Bone marrow (tissue), 2 donors: ENCODE results near the gene CMPK2.

Experiments used
- DNase-seq, 2 donors: peaks; one replicate each; lab custom pipeline; 2025; lab: John Stamatoyannopoulos, UW

Gene CMPK2

DNA sequence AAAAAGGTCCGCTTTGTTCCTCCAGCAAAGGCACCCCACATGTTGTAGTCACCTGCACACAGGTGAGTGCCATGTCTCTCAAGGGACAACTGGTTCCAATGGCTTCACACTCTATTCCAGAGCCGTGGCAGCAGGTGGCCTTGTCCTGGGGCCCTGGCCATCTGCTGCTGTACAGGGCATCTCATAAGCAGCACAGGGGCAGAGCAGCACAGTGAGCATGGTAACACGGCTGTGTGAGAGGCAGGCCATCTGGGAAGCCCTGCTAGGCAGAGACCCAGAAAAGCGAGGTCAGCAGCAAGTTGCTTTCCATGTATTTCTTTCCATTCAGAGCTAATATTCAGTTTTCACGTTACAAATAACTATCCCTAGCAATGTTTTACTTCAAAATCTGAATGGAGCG lies 54.7 kb downstream of the CMPK2 start:
- no peak for DNase-seq

GRCh38 chr2:6808426-6808825 lies 57.3 kb downstream of the CMPK2 start:
- no peak for DNase-seq

DNA sequence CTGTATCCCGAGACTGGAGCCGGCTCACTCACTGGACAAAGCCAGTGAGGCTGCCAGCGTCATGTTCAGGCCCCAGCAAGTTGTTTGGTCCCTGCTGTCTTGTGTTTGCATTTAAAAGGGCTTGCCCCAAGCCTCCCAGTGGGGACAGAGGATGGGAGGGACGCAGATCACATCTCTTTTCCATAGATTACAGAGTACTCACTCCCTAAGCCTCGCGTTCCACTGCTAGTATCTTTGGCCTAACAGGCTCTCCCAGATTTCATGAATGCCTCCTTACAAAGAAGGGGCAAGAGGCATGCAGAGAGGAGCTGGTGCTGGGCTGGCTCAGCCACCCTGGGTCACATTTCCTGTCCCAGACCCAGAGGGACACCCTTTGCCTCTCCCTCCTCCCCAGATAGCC lies 59.1 kb downstream of the CMPK2 start:
- DNase-seq: no peak

DNA sequence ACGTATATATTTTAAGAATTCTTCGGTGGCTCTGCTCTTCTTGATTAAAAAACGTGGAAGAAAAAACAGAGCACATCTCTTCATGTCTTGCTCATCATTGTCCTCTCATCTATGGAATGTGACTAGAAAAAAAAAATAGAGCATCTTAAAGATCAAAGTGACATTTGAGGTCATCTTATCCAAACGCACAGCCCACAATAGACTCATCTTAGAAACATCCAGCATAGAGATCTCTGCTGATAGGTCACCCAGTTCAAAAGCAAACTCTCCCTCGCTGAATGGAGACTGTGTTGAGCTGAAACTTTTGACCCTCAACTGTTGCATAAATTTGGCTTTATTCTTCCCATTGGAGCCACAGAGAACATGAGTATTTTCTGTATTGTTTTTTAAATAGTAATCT lies 65.2 kb downstream of the CMPK2 start:
- no peak for DNase-seq
